T-cell (primary cell): Measurements from ENCODE around the gene SRSF4. TPM values are rescaled to one million over a fixed set of nuclear protein-coding genes. Genes with fewer than 3 reads are reported as not detected.

ENCODE experiments used
- ATAC-seq, 4 experiments: fragments of 200-7000 bp in 3 of 4; fragments of 150-1000 bp in 1 of 4; cut with Tn5 transposase; replicated peaks in 1 of 4; 1 replicate in 3 of 4; 2 replicates in 1 of 4; pipeline ENCODE4 v1.10.0; 2021; ENCODE audit warnings: moderate library complexity in 3 of 4, mild to moderate bottlenecking in 2 of 4, moderate number of reproducible peaks in 1 of 4
- CTCF ChIA-PET, 2 donors: fragments of 300-600 bp; sonication (Branson Sonifier 250); formaldehyde crosslinking; loops; one replicate each; lab custom pipeline; 2022; ENCODE audit warnings: antibody characterized with exemption in 2 of 2; lab: Charles Lee
- POLR2A ChIA-PET, 2 donors: fragments of 300-600 bp; sonication (Branson Sonifier 250); formaldehyde crosslinking; loops; one replicate each; lab custom pipeline; 2022; ENCODE audit warnings: antibody characterized with exemption in 2 of 2; lab: Charles Lee
- DNase-seq, 35 experiments: peaks; one replicate each; pipeline versions ENCODE4 v3.0.0 to v3.0.0-alpha.2; 2013 to 2023
- H3K27ac ChIP-seq: one replicate; pipeline ENCODE4 v1.5.1; 2013; ENCODE audit warnings: low read length
- H3K27me3 ChIP-seq, 2 experiments: replicated peaks in 1 of 2; 1 replicate in 1 of 2; 2 replicates in 1 of 2; pipeline versions ENCODE4 v1.6.1 to v1.7.0; 2013; ENCODE audit warnings: low read length in 1 of 2, mixed read lengths in 1 of 2; ENCODE audit not compliant: control insufficient read depth in 2 of 2, insufficient read depth in 2 of 2; ENCODE audit errors: extremely low read depth in 1 of 2
- H3K36me3 ChIP-seq, 2 donors: 1 replicate in 1 of 2; 2 replicates in 1 of 2; pipeline versions ENCODE4 v1.6.1 to v1.7.0; 2013; ENCODE audit warnings: low read length in 1 of 2; ENCODE audit not compliant: control insufficient read depth in 2 of 2, insufficient read depth in 1 of 2; ENCODE audit errors: extremely low read depth in 1 of 2
- H3K4me1 ChIP-seq, 2 experiments: 1 replicate in 1 of 2; 2 replicates in 1 of 2; pipeline versions ENCODE4 v1.6.1 to v1.7.0; 2013; ENCODE audit warnings: low read length in 2 of 2, mixed read lengths in 1 of 2; ENCODE audit not compliant: insufficient read depth in 2 of 2, control insufficient read depth in 1 of 2; ENCODE audit errors: extremely low read depth in 1 of 2
- H3K4me3 ChIP-seq, 2 donors: 1 replicate in 1 of 2; 2 replicates in 1 of 2; pipeline versions ENCODE4 v1.5.1 to v1.7.0; 2013; ENCODE audit warnings: mild to moderate bottlenecking in 2 of 2, low read length in 1 of 2, moderate library complexity in 1 of 2; ENCODE audit not compliant: control insufficient read depth in 1 of 2; ENCODE audit errors: extremely low read depth in 1 of 2
- H3K9me3 ChIP-seq: 2 replicates; pipeline ENCODE4 v1.7.0; 2013
- H3K27ac Mint-ChIP-seq, 2 donors: one replicate each; pipeline ENCODE4 v1.8.0; 2020 to 2021; ENCODE audit warnings: mild to moderate bottlenecking in 2 of 2, mixed read lengths in 2 of 2
- H3K27me3 Mint-ChIP-seq, 2 donors: one replicate each; pipeline ENCODE4 v1.8.0; 2021 to 2022; ENCODE audit warnings: mixed read lengths in 2 of 2
- H3K36me3 Mint-ChIP-seq: one replicate; pipeline ENCODE4 v1.8.0; 2021; ENCODE audit warnings: mixed read lengths
- H3K4me1 Mint-ChIP-seq, 3 donors: one replicate each; pipeline ENCODE4 v1.8.0; 2020 to 2022; ENCODE audit warnings: mixed read lengths in 3 of 3, mild to moderate bottlenecking in 1 of 3
- H3K4me3 Mint-ChIP-seq, 3 donors: one replicate each; pipeline ENCODE4 v1.8.0; 2020 to 2022; ENCODE audit warnings: mild to moderate bottlenecking in 3 of 3, mixed read lengths in 3 of 3, moderate library complexity in 3 of 3
- H3K9me3 Mint-ChIP-seq, 3 donors: one replicate each; pipeline ENCODE4 v1.8.0; 2020 to 2022; ENCODE audit warnings: mixed read lengths in 3 of 3
- WGBS: methylation state at CpG from one replicate; pipeline ENCODE4 v1.1.5; 2013; ENCODE audit warnings: missing lambda C conversion rate; ENCODE audit not compliant: insufficient coverage; 5-methylcytosine and 5-hydroxymethylcytosine counted together
- total RNA-seq, 35 experiments: library from RNA in 6 of 35; stranded (reverse) in 6 of 35; fragments of 120-200 nt in 1 of 35; gene quantifications; one replicate each; pipeline versions ENCODE4 v1.2.1 to v1.2.4 and lab custom pipeline; 2013 to 2026

SRSF4 gene
- total RNA-seq, 5 donors from 2014 or later (not counting 1 experiment from before 2014, with no cell fraction given): 76.0 to 90.4 (median 78.9) TPM

GRCh38 chr1:29128739-29129138 is 53.0 kb downstream of the SRSF4 start:
- Mint-ChIP-seq H3K4me1 (peaks cover 3 to 15% (median 10%) of the 10 kb centered on the region in 3 donors), H3K4me3 (no peak overlapping the region), H3K36me3 (no peaks in the 10 kb centered on the region), H3K27me3 (peaks cover 11 to 26% of the 10 kb centered on the region in 2 donors), H3K9me3 (no peaks in the 10 kb centered on the region), H3K27ac (no peak overlapping the region)
- ChIA-PET POLR2A (no interaction called here), CTCF (interaction anchor here in 1 of 2 donors (0.7 kb wide), 1 partner anchor 57 kb away, joined by 3 read pairs; no protein-coding TSS in a partner anchor)
- WGBS: 76% methylated on average over 5 of the region's 6 CpGs
- Histone ChIP-seq H3K9me3 (no peaks in the 10 kb centered on the region), H3K4me3 (no peak overlapping the region), H3K27ac (no peak overlapping the region), H3K4me1 (peaks cover 2 to 12% of the 10 kb centered on the region in 2 experiments), H3K27me3 (peaks cover 0 to 47% of the 10 kb centered on the region in 2 experiments), H3K36me3 (no peaks in the 10 kb centered on the region)
- no peak for DNase-seq
- ATAC-seq: no peak

- H3K27ac ChIP-seq: no peak overlapping the region
- H3K27ac Mint-ChIP-seq: no peak overlapping the region
- no peak for DNase-seq
- H3K36me3 ChIP-seq: no peaks in the 10 kb centered on the region
- H3K36me3 Mint-ChIP-seq: no peaks in the 10 kb centered on the region
- 100% methylated on average over 3 of the region's 6 CpGs for WGBS
- ATAC-seq: no peak
- peaks cover 11 to 23% of the 10 kb centered on the region in 2 donors for H3K27me3 Mint-ChIP-seq
- peaks cover 5 to 36% of the 10 kb centered on the region in 2 experiments for H3K4me1 ChIP-seq
- peak overlapping the region; percentile 75 to 87 (median 76) for H3K4me3 Mint-ChIP-seq
- no peak overlapping the region for H3K4me3 ChIP-seq
- H3K9me3 ChIP-seq: no peaks in the 10 kb centered on the region
- ChIA-PET CTCF (no interaction called here), POLR2A (no interaction called here)
- peaks cover 0 to 59% of the 10 kb centered on the region in 2 experiments for H3K27me3 ChIP-seq
- peaks cover 6 to 16% (median 11%) of the 10 kb centered on the region in 3 donors for H3K4me1 Mint-ChIP-seq
- no peaks in the 10 kb centered on the region for H3K9me3 Mint-ChIP-seq
Measured at GRCh38 chr1:29126198-29126597, 55.5 kb downstream of the SRSF4 start.

GRCh38 chr1:29125788-29126187 is 55.9 kb downstream of the SRSF4 start:
- no peak overlapping the region for H3K4me3 ChIP-seq
- Mint-ChIP-seq H3K4me1 (peaks cover 8 to 17% (median 11%) of the 10 kb centered on the region in 3 donors), H3K9me3 (no peaks in the 10 kb centered on the region), H3K27ac (peak overlapping the region in 1 of 2 donors; percentile 39), H3K4me3 (peak overlapping the region; percentile 75 to 87 (median 76)), H3K27me3 (peaks cover 11 to 23% of the 10 kb centered on the region in 2 donors), H3K36me3 (no peaks in the 10 kb centered on the region)
- WGBS: 88% methylated on average over 5 of the region's 6 CpGs
- no peak overlapping the region for H3K27ac ChIP-seq
- DNase-seq (no peak), ATAC-seq (no peak)
- H3K9me3 ChIP-seq: no peaks in the 10 kb centered on the region
- ChIA-PET POLR2A (no interaction called here), CTCF (no interaction called here)
- peaks cover 5 to 40% of the 10 kb centered on the region in 2 experiments for H3K4me1 ChIP-seq
- no peaks in the 10 kb centered on the region for H3K36me3 ChIP-seq
- H3K27me3 ChIP-seq: peaks cover 0 to 63% of the 10 kb centered on the region in 2 experiments

GRCh38 chr1:29125237-29125641 is 56.5 kb downstream of the SRSF4 start:
- peak overlapping the region in 1 of 2 donors; percentile 58 for H3K27ac Mint-ChIP-seq

GRCh38 chr1:29124366-29125236 is 57.1 kb downstream of the SRSF4 start:
- no peaks in the 10 kb centered on the region for H3K9me3 ChIP-seq
- H3K4me1 Mint-ChIP-seq: peaks cover 9 to 20% (median 11%) of the 10 kb centered on the region in 3 donors
- ChIA-PET CTCF (interaction anchor here in 1 of 2 donors (0.6 kb wide), 1 partner anchor 916 kb away, joined by 4 read pairs; no protein-coding TSS in a partner anchor), POLR2A (interaction anchor here (0.5 to 0.7 kb wide), 2 partner anchors 481 to 638 kb away, joined by 4 to 7 read pairs; partner anchors contain the start of gene TAF12 (in 1 of the 2))
- H3K27me3 Mint-ChIP-seq: peaks cover 11 to 25% of the 10 kb centered on the region in 2 donors
- H3K36me3 Mint-ChIP-seq: no peaks in the 10 kb centered on the region
- peak overlapping the region; percentile 61 to 87 (median 72) for H3K4me3 Mint-ChIP-seq
- no peaks in the 10 kb centered on the region for H3K36me3 ChIP-seq
- WGBS: 7% methylated on average over 77 of the region's 85 CpGs
- peaks cover 0 to 63% of the 10 kb centered on the region in 2 experiments for H3K27me3 ChIP-seq
- no peak overlapping the region for H3K27ac ChIP-seq
- H3K4me1 ChIP-seq: peaks cover 5 to 41% of the 10 kb centered on the region in 2 experiments
- H3K9me3 Mint-ChIP-seq: no peaks in the 10 kb centered on the region
- ATAC-seq (peak; percentile 38 to 60 (median 49)), DNase-seq (peak in 27 of 35 experiments; percentile 14 to 58 (median 39))
- H3K4me3 ChIP-seq: peak overlapping the region; percentile 53 to 78
- no peak overlapping the region for H3K27ac Mint-ChIP-seq

More at GRCh38 chr1:29125237-29125641, 56.5 kb downstream of the SRSF4 start:
- no peak overlapping the region for H3K27ac ChIP-seq
- H3K4me3 Mint-ChIP-seq: peak overlapping the region; percentile 75 to 87 (median 76)
- ATAC-seq (no peak), DNase-seq (no peak)
- peaks cover 0 to 67% of the 10 kb centered on the region in 2 experiments for H3K27me3 ChIP-seq
- WGBS: 87% methylated on average over 11 of the region's 14 CpGs
- H3K9me3 ChIP-seq: no peaks in the 10 kb centered on the region
- H3K36me3 ChIP-seq: no peaks in the 10 kb centered on the region
- CTCF ChIA-PET: no interaction called here
- peaks cover 5 to 41% of the 10 kb centered on the region in 2 experiments for H3K4me1 ChIP-seq
- H3K9me3 Mint-ChIP-seq: no peaks in the 10 kb centered on the region
- no peaks in the 10 kb centered on the region for H3K36me3 Mint-ChIP-seq
- POLR2A ChIA-PET: interaction anchor here in 1 of 2 donors (0.5 kb wide), 1 partner anchor 482 kb away, joined by 7 read pairs; the partner anchor contains the start of gene TAF12
- no peak overlapping the region for H3K4me3 ChIP-seq
- H3K27me3 Mint-ChIP-seq: peaks cover 11 to 25% of the 10 kb centered on the region in 2 donors
- peaks cover 9 to 18% (median 11%) of the 10 kb centered on the region in 3 donors for H3K4me1 Mint-ChIP-seq

GRCh38 chr1:29123887-29124365 is 57.8 kb downstream of the SRSF4 start, which contains the start of gene TMEM200B:
Gene TMEM200B, minus strand, starts transcription at chr1:29123903. Its CDS starts 2,075 bp downstream, at chr1:29121828.
- Histone ChIP-seq H3K27me3 (peaks cover 0 to 61% of the 10 kb centered on the region in 2 experiments), H3K9me3 (no peaks in the 10 kb centered on the region), H3K36me3 (peaks cover 0 to 2% of the 10 kb centered on the region in 2 donors), H3K4me1 (peaks cover 5 to 41% of the 10 kb centered on the region in 2 experiments), H3K4me3 (peak within 1 kb of the TSS; percentile 53 to 78), H3K27ac (no peak within 1 kb of the TSS)
- ChIA-PET CTCF (interaction anchor here in 1 of 2 donors (0.6 kb wide), 1 partner anchor 915 kb away, joined by 4 read pairs; no protein-coding TSS in a partner anchor), POLR2A (interaction anchor here in 1 of 2 donors (0.7 kb wide), 1 partner anchor 637 kb away, joined by 4 read pairs; no protein-coding TSS in a partner anchor)
- peaks cover 3% of the 10 kb centered on the region for H3K36me3 Mint-ChIP-seq
- no peak within 1 kb of the TSS for H3K27ac Mint-ChIP-seq
- H3K9me3 Mint-ChIP-seq: no peaks in the 10 kb centered on the region
- H3K4me1 Mint-ChIP-seq: peaks cover 9 to 20% (median 11%) of the 10 kb centered on the region in 3 donors
- DNase-seq: peak in 1 of 35 experiments; percentile 19
- WGBS: 2% methylated on average over 44 of the region's 46 CpGs
- peaks cover 11 to 25% of the 10 kb centered on the region in 2 donors for H3K27me3 Mint-ChIP-seq
- peak in 3 of 4 experiments; percentile 15 to 29 (median 23) for ATAC-seq
- H3K4me3 Mint-ChIP-seq: peak within 1 kb of the TSS; percentile 61 to 87 (median 72)
